SH-SY5Y (cell line): ENCODE data around the gene ACOT7.

ENCODE experiments used
- GATA2 ChIP-seq: IDR thresholded peaks from 2 replicates; pipeline ENCODE4 v1.6.1; 2011; ENCODE audit warnings: mild to moderate bottlenecking, low read depth, low read length
- GATA3 ChIP-seq: IDR thresholded peaks from 2 replicates; pipeline ENCODE4 v1.6.1; 2011; ENCODE audit warnings: low read depth, mild to moderate bottlenecking, low read length, moderate library complexity

The ACOT7 gene

GRCh38 chr1:6343506-6344405 lies 49.8 kb downstream of the ACOT7 start:
- TF ChIP-seq GATA2 (no peak), GATA3 (no peak)

GRCh38 chr1:6342056-6342455 lies 51.5 kb downstream of the ACOT7 start:
- TF ChIP-seq GATA3 (no peak), GATA2 (no peak)

GRCh38 chr1:6338695-6339094 lies 54.9 kb downstream of the ACOT7 start:
- TF ChIP-seq GATA3 (no peak), GATA2 (no peak)

DNA sequence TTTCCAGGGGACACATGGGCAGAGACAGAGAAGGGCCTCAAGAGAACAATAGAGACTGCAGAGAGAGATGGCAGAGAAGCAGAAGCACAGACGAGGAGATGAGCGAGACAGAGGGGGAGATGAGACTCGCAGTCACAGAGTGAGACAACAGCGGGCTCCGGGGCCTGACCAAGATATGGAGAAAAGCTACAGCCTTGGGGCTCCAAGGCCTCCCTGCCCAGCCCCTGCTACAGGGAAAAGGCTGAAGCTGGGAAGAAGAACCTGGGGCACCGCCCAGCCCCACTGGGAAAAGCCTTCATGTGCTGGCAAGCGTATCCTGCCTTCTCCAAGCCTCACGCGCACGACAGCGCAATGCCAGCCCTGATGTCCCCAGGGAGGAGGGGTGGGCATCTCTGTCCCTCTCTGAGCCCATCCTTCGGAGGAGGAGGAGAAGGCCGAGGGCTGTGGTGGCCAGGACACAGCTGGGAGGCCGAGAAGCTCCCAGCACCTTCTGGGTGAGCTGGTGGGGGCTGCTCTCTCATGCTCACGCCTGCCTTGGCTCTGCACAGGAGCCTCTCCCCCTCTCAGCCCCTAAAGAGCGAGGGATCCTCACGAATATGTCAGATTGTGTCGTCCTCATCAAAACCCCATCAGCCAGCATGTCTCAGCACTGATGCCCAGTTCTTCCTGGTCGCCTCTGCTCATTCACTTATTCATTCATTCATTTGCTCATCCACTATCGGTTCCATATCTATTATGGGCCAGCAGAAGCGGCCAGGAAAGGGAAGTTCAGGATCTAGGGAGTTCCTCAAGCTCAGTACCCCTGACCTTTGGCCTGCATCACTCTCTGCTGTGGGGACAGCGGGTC lies 56.6 kb downstream of the ACOT7 start:
- TF ChIP-seq GATA2 (no peak), GATA3 (no peak)

DNA sequence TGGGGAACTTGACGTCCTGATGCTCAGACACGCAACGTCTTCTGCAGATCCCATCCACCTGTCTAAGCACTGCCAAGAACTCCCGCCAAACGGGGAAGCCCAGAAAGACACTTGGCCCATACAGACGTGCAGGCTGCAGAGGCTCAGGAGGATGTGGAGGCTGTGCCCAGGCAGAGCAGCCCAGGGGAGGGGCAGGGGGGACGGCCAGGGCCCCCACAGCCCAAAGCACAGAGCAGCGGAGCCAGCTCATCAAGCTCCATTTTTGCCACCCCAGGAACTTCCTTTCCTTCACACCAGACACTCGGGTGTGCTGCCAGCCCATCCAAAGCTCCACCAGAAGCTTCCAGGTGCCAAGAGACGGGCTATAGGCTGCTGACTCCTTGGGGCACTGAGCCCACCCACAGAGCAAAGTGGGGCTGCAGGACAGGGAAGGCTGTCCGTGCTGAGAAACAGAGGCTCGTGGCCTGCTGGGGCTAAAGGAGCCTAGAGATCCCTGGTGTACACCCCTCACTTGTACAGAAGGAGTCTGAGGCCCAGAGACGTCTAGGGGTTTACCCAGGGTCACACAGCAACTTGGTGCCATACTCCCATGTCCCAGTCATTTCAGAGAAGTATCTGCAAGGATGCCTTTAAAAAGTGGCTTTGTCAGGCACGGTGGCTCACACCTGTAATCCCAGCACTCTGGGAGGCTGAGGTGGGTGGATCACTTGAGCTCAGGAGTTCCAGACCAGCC lies 59.1 kb downstream of the ACOT7 start:
- TF ChIP-seq GATA2, result no peak
- TF ChIP-seq GATA3, result no peak

GRCh38 chr1:6332821-6333220 lies 60.7 kb downstream of the ACOT7 start:
- no peak for TF ChIP-seq GATA3
- no peak for TF ChIP-seq GATA2

DNA sequence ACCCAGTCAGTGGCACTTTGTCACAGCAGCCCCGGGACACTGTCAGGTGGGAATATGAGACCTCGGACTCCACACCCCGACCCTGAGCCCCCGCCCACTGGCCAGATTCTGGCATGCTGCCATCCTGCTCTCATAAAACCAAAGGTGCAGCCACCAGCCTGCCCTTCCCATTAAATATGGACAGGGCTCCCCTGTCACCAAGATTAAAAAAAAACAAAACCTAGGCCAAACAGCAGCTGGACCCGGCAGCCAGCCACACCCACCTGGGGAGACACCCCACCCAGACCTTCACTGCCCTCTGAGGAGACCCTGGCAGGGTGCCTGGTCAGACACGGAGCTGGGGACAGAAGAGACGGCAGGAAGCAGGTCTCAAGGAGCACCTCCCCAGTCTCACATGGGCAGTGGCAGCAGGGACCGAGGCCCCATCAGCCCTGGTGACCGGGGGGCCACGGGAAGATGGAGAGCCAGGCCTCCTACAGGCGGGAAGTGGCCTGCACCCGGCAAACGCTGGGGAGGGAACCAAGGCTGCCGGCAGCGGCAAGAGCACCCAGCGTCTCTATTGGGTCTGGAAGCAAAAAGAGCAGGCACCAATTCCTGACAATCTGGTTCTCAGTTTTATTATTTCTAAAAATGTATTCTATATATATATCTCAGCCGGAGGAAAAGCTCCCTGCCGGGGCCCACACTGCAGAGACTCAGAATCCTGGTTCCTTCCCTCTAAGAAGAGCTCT lies 61.9 kb downstream of the ACOT7 start:
- TF ChIP-seq GATA3, result no peak
- TF ChIP-seq GATA2, result no peak

DNA sequence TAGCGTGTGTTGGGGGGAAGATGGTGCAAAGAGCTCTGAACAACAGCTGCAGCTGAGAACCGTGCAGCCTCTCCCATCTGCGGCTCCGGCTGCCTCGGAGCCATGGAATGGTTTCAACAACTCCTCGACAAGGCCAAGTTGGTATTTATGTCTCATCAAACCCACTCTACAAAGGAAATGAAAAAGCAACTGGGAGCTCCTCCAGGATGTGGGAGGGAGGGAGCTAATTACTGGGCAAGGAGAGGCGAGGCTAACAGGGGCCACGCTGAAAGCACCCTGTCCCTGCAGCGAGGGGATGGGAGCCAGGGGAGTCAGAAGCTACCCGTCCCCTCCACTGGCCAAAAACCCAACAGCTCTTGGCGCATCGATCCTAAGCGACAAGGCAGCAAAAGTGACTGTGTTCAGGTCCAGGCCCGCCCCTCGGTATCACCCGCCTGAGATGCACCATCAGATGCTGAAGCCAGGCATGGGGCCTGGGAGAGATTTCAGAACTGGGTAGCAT lies 63.1 kb downstream of the ACOT7 start:
- TF ChIP-seq GATA3 (no peak), GATA2 (no peak)

DNA sequence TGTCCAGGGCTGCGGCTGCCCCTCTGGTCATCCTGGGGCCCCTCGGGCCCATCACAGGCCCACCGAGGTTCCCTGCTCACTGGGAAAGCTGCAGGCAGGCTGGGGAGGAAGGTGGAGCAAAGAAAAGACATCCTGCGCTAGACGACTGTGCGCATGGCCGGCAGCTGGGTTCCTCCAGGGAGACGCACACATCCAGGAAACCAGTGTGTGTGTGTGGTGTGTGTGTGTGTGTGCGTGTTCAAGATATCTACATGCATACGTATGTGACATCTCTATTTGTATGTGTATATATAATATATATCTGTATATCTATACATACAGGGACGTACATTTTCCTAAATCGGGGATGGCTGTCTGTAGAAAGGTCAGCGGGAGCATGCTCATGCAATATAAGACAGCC lies 63.7 kb downstream of the ACOT7 start:
- TF ChIP-seq GATA3 (no peak), GATA2 (no peak)

DNA sequence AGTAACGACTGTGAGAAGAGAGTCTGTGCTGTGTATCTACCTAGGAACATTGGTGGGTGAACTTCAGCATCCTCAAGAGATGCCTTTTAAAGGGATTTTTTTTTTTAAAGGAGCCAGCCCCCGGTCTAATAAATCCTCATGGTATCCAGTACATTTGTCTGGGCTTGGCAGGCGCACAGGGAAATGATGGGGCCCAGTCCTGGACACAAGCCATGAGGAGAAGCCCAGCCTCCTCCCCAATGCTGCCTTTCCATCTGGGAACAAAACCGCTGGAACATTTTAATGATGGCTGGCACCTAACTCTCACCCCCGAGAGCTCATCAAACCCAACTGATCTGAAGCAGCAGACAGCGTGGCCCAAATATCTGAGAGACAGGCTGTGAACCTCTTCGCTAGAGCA lies 64.2 kb downstream of the ACOT7 start:
- TF ChIP-seq GATA3 (no peak), GATA2 (no peak)

DNA sequence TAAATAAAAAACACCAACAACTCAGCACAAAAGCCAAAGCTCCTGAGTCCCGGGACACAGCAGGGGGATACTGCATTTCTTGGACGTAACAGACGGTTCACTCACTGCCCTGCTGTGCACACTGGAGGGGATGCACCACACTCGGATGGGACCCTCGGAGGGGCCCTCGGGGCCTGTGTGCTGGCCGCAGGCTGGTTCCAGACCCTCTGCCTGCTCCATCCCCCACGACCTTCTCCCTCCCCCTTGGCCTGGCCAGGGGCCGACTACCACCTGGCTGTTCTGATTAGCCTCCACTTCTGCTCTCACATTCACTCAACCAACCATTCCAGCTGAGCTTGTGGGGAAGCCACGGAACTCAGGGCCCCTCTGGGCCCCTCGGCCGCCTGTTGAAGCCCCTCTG lies 64.9 kb downstream of the ACOT7 start:
- TF ChIP-seq GATA3 (no peak), GATA2 (no peak)

DNA sequence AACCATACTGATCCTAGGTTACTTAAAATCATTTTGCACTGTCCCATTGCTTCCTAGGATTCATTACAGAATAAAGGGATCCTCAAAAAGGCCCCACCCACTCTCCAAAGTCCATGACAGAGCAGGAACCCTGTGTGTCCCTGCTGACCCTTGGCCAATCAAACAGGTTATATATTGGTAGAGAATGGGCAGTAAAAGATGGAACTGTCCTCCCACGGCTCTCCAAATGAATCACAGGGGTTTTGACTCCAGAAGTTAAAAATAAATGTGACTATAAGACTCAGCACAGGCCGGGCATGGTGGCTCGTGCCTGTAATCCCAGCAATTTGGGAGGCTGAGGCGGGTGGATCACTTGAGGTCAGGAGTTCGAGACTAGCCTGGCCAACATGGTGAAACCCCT lies 65.5 kb downstream of the ACOT7 start:
- TF ChIP-seq GATA2 (no peak), GATA3 (no peak)

DNA sequence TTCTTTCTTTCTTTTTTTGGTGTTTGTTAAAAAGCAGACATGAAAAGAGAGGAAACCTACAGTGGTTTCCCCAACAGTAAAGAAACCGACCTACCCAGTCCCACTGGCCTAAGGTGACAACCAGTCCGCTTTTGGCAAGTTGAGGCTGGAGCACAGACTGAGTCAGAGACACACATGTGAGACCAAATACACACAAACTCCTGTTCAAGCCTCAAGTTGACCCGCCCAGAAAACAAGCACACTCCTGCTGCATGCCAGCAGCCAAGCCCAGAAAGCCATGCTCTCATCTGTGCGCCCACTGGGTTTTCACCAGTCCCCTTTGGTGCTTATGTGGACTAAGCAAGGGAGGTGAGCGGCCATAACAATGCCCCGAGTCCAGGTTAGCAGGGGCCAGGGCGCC lies 68.1 kb downstream of the ACOT7 start:
- TF ChIP-seq GATA3 (no peak), GATA2 (no peak)

DNA sequence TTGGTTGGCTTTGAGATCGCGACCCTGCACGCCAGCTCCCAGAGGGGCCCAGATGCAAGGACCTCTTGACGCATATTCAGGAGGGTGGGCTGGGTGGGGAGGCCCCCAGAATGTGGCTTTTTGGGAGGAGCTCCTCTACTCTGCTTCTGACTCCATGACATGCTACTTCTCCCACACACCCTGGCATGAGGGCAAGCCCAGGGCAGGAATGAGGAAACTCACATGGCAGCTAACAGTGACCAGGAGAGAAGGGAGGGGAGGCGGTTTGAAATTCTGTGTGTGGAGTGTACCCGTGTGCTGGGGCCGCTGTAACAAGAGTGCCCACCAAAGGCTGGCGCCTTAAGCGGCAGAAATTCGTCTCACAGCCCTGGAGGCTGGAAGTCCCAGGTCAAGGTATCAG lies 71.4 kb downstream of the ACOT7 start:
- TF ChIP-seq GATA2 (no peak), GATA3 (no peak)
